HG02970 (cell line): ENCODE measurements around the gene ADPRHL1.
"Not testable (repeated sequence)": the region's sequence is repeated elsewhere in the genome, so short reads cannot be mapped to it uniquely, and the experiment has no call there.

Source experiments
- ATAC-seq: cut with Tn5 transposase; IDR thresholded peaks from one replicate; pipeline ENCODE4 v1.9.1; 2021; ENCODE audit warnings: mild to moderate bottlenecking, moderate library complexity, moderate number of reproducible peaks; ENCODE audit not compliant: unreplicated experiment, low FRiP score

The ADPRHL1 gene

GRCh38 chr13:113405481-113406300 lies 47.6 kb downstream of the ADPRHL1 start:
- no peak for ATAC-seq

- no peak for ATAC-seq
These were observed 48.4 kb downstream of the ADPRHL1 start for GRCh38 chr13:113404723-113405471.

- ATAC-seq, result no peak
These were observed 48.9 kb downstream of the ADPRHL1 start for GRCh38 chr13:113404366-113404722.

- ATAC-seq, result no peak
These were observed 49.8 kb downstream of the ADPRHL1 start for GRCh38 chr13:113403255-113404104.

GRCh38 chr13:113402471-113403254 lies 50.6 kb downstream of the ADPRHL1 start:
- no peak for ATAC-seq

GRCh38 chr13:113401452-113402415 lies 51.6 kb downstream of the ADPRHL1 start:
- no peak for ATAC-seq

- ATAC-seq, result no peak
These were observed 52.5 kb downstream of the ADPRHL1 start for GRCh38 chr13:113400621-113401451.

- no peak for ATAC-seq
These were observed 53.5 kb downstream of the ADPRHL1 start for GRCh38 chr13:113399755-113400149.

GRCh38 chr13:113398963-113399754 lies 54.1 kb downstream of the ADPRHL1 start:
- ATAC-seq, result no peak

- no peak for ATAC-seq
These were observed 55.5 kb downstream of the ADPRHL1 start for GRCh38 chr13:113397608-113398425.

- ATAC-seq, result peak; percentile 31
These were observed 59.0 kb downstream of the ADPRHL1 start for GRCh38 chr13:113394339-113394640.

GRCh38 chr13:113393563-113394338 lies 59.5 kb downstream of the ADPRHL1 start:
- peak; percentile 97 for ATAC-seq

- no peak for ATAC-seq
These were observed 60.1 kb downstream of the ADPRHL1 start for GRCh38 chr13:113393226-113393562.

- ATAC-seq, result no peak
These were observed 62.3 kb downstream of the ADPRHL1 start for GRCh38 chr13:113390874-113391497.

- ATAC-seq, result not testable (repeated sequence)
These were observed 63.7 kb downstream of the ADPRHL1 start for GRCh38 chr13:113389586-113389985.

- ATAC-seq, result no peak
These were observed 65.9 kb downstream of the ADPRHL1 start for GRCh38 chr13:113387396-113387795.
